ENCODE data around the gene RBFA.
"Not testable (repeated sequence)": the region's sequence is repeated elsewhere in the genome, so short reads cannot be mapped to it uniquely, and the experiment has no call there.

RBFA gene, protein sequence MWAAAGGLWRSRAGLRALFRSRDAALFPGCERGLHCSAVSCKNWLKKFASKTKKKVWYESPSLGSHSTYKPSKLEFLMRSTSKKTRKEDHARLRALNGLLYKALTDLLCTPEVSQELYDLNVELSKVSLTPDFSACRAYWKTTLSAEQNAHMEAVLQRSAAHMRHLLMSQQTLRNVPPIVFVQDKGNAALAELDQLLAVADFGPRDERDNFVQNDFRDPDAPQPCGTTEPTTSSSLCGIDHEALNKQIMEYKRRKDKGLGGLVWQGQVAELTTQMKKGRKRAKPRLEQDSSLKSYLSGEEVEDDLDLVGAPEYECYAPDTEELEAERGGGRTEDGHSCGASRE

DNA sequence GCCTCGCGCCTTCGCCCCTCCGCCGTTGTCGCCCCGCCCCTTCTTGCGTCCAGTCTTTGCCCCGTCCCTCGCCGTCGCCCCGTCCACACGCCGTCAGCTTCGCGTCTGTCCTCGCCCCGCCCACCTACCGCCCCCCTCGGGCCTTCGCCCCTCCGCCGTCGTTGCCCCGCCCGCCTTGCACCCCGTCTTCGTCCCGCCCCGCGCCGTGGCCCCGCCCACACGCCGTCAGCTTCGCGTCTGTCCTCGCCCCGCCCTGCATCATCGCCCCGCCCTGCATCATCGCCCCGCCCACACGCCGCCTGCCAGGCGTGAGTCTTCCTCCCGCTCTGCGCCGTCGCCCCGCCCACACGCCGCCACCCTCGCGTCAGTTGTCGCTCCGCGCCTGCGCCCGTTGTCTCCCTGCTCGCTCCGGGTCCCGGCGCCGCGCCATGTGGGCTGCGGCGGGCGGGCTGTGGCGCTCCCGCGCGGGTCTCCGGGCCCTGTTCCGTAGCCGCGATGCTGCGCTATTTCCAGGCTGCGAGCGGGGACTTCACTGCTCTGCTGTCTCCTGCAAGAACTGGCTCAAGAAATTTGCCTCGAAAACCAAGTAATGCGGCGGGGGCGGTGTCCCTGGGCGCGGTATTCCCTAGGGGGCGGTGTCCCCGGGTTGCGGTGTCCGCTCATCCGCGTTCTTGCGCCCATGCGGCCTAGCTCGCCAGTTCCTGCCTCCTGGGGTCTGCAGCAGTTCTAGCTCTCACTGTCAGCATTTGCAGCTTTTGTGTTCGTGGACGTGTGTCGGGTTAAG lies at the start of gene RBFA:
Gene RBFA, plus strand, starts transcription at position 367 of the 784 bp plus-strand sequence. Its CDS starts 62 bp downstream, at position 429.
- DNase-seq = peak; percentile 100

DNA sequence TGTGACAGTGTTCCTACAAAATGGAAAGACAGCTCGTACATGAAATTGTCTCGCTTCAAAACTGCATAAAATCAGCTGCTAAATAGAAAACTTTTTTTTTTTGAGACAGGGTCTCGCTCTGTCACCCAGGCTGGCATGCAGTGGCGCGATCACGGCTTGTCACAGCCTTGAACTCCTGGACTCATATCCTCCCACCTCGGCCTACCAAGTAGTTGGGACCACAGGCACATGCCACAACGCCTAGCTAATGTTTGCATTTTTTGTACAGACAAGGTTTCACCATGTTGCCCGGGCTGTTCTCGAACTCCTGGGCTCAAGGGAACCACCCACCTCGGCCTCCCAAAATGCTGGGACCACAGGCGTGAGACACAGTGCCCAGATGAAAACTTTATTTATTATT lies 49.1 kb upstream of the RBFA start:
- no peak for DNase-seq

DNA sequence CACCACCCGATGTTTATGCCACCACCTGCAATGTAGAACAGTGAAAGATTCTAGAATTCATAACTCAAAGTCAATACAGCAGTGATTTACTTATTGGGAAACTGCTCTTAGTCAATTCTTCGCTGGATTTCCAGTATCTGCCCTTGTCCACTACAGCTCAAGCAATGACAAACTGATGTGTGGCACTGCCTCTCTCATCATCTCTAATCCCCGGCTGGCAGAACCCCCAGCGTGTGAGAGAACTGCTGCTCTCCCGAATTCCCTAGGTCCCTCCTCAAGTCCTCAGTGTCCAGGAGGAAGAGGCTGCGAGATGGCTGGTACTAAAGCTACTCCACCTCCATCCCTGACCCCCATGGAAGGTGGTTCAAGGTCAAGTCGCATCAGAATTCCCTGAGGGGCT lies 47.5 kb upstream of the RBFA start:
- no peak for DNase-seq

DNA sequence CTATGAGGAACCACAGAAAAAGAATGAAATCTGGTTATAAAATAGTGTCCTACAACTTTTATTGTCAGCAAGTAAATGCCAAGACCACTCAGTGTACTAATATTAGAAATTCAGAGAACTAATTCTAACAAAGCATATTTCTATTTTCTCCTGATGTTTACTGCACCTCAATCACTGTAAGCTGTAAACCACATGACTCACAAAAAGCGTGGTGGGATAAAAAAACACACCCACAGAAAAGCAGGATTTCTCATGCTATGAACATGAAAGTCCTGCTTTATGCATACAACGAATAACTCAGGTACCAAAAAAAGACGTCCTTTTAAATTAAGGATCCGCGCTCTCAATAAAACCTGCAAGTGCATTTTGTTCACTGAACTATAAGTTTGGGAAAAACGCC lies 46.7 kb upstream of the RBFA start:
- no peak for DNase-seq

DNA sequence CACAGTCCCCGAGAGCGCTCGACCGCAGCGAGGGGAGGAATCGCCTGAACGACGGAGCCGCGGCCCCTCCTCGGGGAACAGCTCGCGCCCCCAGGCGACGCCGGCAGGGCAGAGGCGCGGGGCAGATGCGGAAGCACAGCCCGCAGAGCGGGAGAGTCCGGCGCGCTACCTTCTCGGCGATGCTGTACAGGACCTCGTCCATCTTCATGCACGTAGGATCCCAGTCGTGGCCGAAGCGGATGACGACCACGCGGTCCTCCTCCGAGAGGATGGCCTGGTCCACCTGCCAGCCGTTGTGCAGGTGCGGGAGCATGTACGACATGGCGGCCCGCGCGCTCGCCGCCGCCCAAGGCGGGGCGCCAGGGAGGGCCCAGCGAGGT lies 46.2 kb upstream of the RBFA start:
- peak; percentile 43 to 58 for DNase-seq

DNA sequence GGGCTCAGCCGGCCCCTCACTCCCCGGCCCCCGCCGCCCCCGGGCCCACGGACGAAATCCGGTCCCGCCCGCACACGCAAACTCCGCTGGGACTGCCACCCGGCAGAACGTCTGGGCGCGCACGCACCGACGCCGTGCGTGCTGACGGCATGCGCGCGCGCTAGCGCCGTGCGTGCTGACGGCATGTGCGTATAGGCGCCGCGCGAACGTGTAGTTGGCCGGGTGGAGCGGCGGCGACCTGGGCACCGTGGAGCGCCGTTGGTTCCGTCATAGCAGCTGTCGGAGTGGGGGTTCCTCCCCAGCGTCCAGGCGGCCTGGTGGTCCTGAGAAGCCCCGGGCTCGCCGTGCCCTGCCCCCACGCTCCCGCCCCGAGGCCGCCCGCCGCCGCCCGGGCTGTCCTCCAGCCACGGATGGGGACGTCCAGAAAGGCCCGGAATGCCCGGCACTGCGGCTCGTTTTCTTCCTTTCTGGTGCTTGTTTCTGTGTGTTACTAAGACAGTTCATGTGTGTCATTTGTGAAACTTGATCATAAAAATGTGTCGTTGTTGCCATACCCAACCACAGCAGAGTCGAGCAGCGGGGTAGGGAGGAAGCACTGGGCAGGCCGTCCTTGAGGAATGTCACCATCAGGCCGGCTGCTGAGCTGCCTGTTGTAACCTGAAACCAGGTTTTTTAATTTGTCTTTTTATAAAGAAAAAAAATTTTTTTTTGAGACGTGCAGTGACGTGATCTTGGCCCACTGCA lies 45.6 kb upstream of the RBFA start, which contains the start of gene TXNL4A:
Gene TXNL4A, minus strand, starts transcription at position 113 of the 744 bp plus-strand sequence. CDS start 171 bp downstream, outside the sequence.
- peak; percentile 82 to 85 for DNase-seq

DNA sequence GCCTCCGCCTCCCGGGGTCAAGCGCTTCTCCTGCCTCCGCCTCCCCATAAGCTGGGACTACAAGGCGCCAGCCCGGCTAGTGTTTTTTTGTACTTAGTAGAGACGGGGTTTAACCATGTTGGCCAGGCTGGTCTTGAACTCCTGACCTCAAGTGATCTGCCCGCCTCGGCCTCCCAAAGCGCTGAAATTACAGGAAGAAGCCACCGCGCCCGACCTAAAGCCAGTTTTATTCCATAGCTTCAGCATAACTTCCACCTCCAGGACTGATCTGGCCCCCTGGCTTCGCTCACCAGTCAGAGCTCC lies 45.1 kb upstream of the RBFA start:
- no peak for DNase-seq

DNA sequence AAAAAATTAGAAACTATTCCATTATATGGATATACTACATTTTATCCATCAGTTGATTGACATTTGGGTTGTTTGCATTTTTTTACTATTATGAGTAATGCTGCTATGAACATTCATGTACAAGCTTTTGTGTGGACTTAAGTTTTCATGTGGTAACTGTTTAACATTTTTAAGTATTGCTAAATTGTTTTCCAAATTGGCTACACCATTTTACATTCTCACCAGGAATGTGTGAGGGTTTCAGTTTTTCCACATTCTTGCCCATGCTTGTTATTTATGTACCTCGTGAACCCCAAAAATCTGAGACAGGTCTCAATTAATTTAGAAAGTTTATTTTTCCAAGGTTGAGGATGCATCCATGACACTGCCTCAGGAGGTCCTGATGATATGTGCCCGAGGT lies 42.7 kb upstream of the RBFA start:
- no peak for DNase-seq

DNA sequence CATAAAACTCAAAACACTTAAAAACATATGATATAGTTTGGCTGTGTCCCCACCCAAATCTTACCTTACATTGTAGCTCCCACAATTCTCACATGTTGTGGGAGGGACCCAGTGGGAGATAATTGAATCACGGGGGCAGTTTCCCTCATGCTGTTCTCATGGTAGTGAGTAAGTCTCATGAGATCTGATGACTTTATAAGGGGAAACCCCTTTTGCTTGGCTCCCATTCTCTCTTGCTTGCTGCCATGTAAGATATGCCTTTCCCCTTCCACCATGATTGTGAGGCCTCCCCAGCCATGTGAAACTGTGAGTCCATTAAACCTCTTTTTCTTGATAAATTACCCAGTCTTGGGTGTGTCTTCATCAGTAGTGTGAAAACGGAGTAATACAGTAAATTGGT lies 34.5 kb upstream of the RBFA start:
- not testable (repeated sequence) for DNase-seq

DNA sequence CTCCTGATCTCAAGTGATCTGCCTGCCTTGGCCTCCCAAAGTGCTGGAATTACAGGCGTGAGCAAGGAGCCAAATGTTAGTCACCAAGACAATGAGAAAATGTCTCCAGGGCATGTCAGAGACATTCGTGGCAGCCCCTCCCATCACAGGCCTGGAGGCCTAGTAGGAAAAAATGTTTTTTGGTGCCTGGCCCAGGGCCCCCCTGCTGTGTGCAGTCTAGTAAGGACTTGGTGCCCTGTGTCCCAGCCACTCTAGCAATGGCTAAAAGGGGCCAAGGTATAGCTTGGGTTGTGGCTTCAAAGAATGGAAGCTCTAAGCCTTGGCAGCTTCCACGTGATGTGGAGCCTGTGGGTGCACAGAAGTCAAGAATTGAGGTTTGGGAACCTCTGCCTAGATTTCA lies 33.4 kb upstream of the RBFA start:
- DNase-seq = no peak

DNA sequence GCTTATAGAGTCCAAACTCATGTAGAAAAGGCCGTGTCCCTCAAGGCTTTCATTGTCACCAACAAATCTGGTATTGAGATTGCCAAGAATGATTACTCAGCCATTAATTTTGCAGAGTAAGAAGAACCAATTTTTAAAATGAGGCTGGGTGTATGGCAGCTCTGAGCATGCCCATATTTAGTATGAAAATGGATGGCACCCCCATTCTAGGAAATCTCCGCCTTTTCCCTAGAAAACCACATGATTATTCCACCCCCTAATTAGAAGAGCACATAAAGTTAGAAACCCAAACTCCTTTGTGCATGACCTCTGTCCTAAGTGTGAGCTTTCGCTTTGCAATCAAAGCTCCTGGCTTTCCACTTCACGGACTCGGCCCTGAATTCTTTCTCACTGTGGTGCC lies 31.8 kb upstream of the RBFA start:
- DNase-seq = no peak

DNA sequence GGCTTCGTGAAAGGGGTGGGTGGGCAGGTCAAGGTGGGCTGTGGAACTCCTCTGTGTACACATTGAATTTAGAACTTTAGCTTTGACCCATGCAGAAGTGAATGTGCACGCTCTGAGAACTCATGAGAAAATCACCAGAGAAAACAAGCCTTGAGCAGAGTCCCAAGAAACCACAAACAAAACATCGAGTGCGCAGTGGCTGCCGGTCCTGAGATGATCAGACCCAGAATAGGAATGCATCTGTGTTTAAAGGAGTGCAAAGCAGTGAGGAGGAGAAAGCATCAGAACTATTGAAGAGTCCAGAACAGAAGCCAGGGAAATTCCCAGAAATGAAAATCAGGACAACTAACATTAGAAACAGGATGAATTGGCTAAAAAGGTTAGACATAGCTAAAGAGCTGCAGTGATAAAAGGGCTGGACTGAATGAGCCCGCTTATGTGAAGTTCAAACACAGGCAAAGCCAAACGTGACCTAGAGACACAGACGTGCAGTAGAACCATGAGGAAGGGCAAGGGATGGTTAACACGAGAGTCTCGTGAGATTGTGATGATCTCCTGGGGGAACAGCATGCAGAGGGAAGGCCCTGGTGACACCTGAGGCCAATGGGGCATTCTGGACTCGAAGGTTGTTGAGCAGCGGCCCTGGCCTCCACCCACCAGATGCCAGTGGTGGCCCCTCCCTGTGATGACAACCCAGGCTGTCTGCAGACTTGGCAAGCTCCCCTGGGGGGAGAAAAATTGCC lies 29.5 kb upstream of the RBFA start:
- no peak for DNase-seq

DNA sequence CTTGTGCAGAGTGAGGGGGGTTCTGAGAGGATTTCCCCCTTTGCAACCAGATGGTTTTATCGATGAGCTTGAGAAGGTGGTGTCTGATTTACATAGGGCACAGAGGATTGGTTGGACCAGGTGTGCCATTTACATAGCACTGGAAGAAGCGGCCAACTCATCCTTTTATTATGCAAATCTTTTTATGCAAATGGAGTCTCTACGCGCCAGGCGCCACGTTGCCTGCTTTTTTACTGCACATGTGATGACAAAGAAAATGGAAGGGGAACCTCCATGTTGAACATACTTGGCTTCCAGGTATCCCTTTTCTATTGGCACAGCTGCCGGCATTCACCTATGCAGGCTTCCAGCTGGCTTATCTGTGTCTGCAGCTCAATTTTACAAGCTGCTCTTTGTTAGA lies 27.5 kb upstream of the RBFA start:
- no peak for DNase-seq

DNA sequence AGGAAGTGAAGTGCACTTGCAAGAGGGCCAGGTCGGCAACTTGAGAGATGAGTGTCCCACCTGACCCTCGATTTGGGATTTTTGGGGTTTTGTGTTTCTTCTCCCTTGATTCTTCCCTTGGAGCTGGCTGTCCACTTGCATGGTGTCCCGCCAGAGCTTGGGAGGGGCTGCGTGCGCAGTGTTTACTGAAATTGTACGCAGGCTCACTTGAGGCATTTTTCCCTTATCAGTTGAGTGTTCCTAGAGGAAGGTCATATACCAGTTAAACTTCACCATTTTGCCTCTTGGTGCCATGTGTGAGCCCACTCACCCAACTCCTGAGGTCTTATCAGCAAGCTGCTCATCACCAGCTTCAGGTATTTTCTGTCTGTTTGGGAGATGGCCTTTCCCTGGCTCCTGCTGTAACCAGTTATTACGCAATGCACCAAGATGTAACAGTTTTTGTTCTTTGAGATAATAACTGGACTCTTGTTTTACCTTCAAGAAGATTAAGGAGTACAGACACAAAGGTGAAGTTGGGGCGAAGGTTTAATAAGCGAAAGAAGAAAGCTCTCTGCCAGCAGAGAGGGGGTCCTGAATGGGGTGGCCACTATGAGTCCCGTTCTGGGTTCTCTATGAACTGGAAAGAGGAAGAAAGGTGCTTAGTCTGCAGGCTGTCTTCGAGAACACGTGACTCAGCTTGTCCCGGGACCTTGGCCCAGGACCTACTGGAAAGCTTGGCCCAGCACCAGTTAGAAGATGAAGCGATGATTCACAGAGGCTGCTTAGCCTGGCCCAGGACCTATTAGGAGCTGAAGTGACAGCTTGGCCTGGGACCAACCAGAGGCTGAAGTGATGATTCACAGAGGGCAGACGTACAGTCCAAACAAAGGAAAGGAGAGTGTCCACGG lies 24.3 kb upstream of the RBFA start:
- no peak for DNase-seq

DNA sequence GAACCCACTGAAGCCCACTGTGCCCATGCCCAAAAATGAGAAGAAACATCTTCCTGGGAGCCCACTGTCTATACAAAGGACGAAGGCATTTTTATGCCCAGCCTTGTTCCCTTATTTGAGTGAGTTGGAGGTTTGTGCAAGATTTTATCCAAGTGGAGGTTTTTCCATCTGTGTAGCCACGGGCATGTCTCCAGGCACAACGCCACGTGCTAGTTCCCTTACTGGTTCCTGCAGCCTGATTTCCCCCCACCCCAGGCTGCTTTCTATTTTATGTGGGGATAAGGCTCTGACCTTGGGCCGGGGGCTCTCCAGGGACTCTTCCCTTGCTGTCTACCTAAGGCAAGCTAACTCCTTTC lies 23.7 kb upstream of the RBFA start:
- no peak for DNase-seq

DNA sequence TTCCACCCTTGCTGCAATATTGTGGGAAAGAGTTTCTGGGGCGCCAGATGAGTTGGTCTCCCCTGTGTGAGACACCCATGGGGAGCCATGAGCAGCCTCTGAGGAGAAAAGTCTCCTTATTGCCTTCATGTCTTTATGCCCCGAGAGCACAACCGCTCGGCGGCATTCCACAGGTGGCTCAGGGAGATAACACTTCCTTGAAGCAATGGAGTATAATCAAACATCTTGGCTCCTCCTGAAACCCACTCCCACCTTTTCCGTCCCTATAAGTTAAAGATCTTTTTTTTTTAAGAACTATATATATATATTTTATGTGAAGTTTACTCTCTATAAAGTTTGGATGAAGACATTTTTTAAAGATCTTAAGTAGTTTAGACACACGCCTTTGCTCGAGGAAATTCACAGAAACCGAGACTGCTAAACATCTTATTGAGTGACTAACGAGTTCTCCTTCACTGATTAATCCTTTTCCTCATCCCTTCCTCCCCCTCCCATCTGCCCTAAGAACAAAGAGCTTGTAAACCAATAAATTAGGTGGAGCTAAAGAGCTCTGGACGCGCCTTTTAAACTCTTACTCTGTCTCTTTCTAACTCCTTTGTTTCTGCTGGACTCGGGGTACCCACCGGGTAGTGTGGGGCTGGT lies 22.6 kb upstream of the RBFA start:
- not testable (repeated sequence) for DNase-seq

DNA sequence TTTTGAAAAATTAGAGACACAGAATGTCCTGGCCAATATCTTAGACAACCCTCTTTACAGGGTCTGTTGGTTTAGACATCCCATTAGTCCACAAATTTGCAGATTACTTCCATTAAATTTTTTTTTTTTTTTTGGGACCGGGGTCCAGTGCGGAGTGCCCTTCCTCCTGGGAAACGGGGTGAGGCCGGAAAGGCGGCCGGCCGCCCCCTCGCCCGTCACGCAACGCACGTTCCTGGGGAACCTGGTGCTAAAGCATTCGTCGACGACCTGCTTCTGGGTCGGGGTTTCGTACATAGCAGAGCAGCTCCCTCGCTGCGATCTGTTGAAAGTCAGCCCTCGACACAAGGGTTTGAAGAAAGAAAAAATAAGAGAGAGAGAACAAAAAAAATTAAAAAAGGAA lies 21.5 kb upstream of the RBFA start:
- DNase-seq = no peak

DNA sequence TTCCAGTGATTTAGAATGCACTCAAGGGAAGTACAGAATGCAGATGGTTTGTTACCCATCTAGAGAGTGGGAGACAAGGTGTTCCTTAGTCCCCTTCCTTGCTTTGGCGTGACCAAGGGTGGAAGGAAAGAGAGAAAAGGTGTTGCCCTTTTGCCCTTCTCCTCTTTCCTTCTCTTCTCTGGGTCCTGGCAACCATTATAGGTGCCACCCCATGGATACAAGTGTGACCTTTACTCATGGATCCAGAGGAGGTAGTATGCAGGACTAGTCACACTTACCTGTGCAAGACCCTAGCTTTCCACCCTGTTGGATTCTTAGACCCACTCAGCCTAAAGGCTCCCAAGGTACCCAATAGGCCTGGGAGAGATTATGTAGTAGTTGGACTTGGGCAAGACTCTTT lies 11.6 kb upstream of the RBFA start:
- no peak for DNase-seq

DNA sequence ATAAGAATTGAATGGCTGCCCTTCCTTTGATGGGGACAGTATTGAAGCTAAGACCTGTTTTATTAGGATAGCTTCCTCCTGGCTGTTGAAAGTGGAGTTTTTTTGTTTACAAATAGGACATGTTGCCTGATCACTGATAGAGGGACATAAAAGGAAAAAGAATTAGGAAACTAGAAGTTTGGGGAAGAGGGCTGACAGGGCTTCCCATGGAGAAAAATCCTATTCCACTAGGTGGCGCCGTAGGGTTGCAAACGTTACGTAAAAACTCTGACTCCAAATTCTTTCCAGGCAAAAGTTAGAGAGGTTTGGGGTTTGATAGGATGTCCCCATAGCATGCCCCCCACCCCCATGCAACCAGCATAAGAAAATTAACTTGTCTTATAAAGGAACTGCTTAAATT lies 11.1 kb upstream of the RBFA start:
- no peak for DNase-seq

DNA sequence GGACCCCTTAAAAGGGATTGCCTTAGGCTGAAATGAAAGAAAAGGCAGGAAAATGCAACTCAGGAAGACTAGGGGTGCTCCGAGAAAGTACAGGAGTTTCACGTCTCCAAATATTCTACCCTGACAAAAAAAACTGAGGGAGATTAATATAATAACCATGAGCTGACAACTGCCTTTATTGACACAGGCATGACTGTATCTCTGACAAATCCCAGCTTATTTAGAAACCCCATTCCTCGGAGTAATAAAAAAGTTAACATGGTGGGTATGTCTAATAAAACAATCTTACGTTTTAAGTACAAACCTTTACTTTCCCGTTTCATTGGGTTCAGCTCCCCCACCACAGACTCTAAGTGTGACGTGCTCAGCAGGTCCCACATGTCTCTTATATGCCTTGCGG lies 7.9 kb upstream of the RBFA start:
- no peak for DNase-seq

DNA sequence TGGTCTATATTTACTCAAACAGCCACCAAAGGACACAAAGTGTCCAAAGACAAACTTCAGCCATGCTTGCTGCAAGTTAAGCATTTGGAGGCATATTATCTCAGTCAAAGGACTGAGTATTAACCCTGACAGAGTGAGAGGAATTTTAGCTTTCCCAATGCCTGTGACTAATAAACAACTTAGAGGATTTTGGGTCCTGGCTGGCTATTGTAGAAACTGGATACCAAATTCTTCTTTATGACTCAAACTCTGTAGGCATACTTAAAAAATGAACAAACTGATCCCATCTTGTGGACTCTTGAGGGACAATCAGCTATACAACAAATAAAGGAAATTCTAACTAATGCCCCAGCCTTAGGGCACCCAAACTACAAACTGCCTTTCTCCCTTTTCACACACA lies 6.5 kb upstream of the RBFA start:
- DNase-seq = not testable (repeated sequence)

DNA sequence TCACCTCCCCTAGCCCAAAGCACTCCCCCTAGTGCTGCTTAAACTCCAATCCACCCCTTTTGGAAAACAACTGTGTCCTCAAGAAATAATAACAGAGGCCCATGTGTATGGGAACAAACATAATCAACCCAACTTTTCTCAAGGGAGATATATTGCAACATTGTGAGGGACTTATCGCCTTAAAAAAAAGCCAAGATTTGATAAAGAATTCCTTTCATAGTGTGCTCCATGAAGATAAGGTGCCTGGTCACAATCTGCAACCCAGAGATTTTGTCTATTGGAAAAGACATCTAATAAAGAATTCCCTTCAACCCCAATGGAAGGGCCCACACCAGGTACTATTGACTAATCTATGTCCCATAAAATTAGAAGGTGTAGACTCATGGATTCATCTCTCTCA lies 4.5 kb upstream of the RBFA start:
- DNase-seq = no peak

Measured in activated CD4-positive, alpha-beta T cell treated with anti-CD3 and anti-CD28 coated beads for 4 hours (primary cell).